Stimulated activated CD4-positive, alpha-beta T cell treated with anti-CD3 and anti-CD28 coated beads, Interleukin-1b, Interleukin-23, amount 100 ng/mL, for 24 hours (primary cell): Measurements from ENCODE around the gene MCM10.

Experiments used
- DNase-seq, 4 experiments: peaks; one replicate each; pipeline ENCODE4 v3.0.0-alpha.2; 2020; ENCODE audit warnings: low read depth in 4 of 4, low spot score in 1 of 4

MCM10 gene

GRCh38 chr10:13256627-13257026 is 95.3 kb downstream of the MCM10 start:
- no peak for DNase-seq

DNA sequence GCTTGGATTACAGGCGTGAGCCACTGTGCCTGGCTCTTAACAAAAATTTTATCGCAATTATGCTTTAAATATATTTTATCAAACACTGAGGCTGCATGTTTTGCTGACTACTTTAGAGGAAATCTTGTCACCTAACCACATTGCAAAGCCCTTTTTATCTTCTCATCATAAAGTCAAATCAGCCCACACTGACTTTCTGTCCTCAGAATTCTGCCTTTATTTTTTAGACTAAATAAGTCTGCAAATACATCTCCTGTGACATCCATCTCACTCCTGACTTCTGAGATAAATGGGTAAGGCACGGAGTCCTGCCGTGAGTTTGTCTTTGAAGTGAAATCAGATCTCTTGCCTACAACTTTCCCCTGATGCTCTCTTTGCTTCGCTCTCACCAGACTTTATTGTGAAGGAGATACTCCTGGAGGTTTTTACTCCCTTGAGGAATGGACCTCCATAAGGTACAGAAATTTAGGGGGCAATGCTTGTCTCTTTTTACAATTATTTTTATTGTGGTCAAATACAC is 96.3 kb downstream of the MCM10 start:
- no peak for DNase-seq
